CD14-positive monocyte (primary cell): ENCODE data around the gene GOLGA2. TPM values are rescaled to one million over a fixed set of nuclear protein-coding genes. Genes with fewer than 3 reads are reported as not detected.

Experiments
- DNase-seq, 3 donors: peaks; one replicate each; pipeline ENCODE4 v3.0.0-alpha.2; 2011 to 2022
- H2AFZ ChIP-seq: 2 replicates; pipeline ENCODE4 v1.6.0; 2012; ENCODE audit warnings: mild to moderate bottlenecking, low read depth, low read length, inconsistent platforms; ENCODE audit not compliant: insufficient read depth, poor library complexity, severe bottlenecking
- H3K27ac ChIP-seq, 2 donors: 1 replicate in 1 of 2; 2 replicates in 1 of 2; pipeline ENCODE4 v1.5.1; 2012 to 2013; ENCODE audit warnings: low read length in 2 of 2, control low read depth in 1 of 2, inconsistent platforms in 1 of 2, low read depth in 1 of 2, mild to moderate bottlenecking in 1 of 2
- H3K27me3 ChIP-seq, 2 donors: one replicate each; pipeline versions ENCODE4 v1.6.0 to v1.6.1; 2011 to 2013; ENCODE audit warnings: low read length in 2 of 2; ENCODE audit not compliant: control insufficient read depth in 2 of 2, insufficient read depth in 2 of 2
- H3K36me3 ChIP-seq, 2 donors: replicated peaks in 1 of 2; 1 replicate in 1 of 2; 2 replicates in 1 of 2; pipeline versions ENCODE4 v1.5.1 to v1.6.1; 2012 to 2013; ENCODE audit warnings: low read length in 2 of 2, control low read depth in 1 of 2, inconsistent platforms in 1 of 2, mild to moderate bottlenecking in 1 of 2; ENCODE audit not compliant: insufficient read depth in 2 of 2, control insufficient read depth in 1 of 2
- H3K4me1 ChIP-seq, 2 donors: 1 replicate in 1 of 2; 2 replicates in 1 of 2; pipeline versions ENCODE4 v1.5.1 to v1.6.1; 2012 to 2013; ENCODE audit warnings: low read length in 2 of 2, control low read depth in 1 of 2, inconsistent platforms in 1 of 2, mild to moderate bottlenecking in 1 of 2, moderate library complexity in 1 of 2; ENCODE audit not compliant: insufficient read depth in 2 of 2, control insufficient read depth in 1 of 2
- H3K4me2 ChIP-seq: replicated peaks from 2 replicates; pipeline ENCODE3; 2012; ENCODE audit warnings: low read length, moderate library complexity, mild to moderate bottlenecking; ENCODE audit not compliant: poor library complexity, severe bottlenecking; ENCODE audit errors: extremely low read depth
- H3K4me3 ChIP-seq, 3 experiments: fragments of 200-600 bp in 1 of 3; sonication (generic) in 1 of 3; replicated peaks in 1 of 3; 1 replicate in 2 of 3; 2 replicates in 1 of 3; pipeline ENCODE4 v1.5.1; 2011 to 2013; ENCODE audit warnings: low read length in 3 of 3, mild to moderate bottlenecking in 3 of 3, control low read depth in 2 of 3, low read depth in 2 of 3, inconsistent platforms in 1 of 3, moderate library complexity in 1 of 3
- H3K79me2 ChIP-seq: 2 replicates; pipeline ENCODE4 v1.6.0; 2012; ENCODE audit warnings: mild to moderate bottlenecking, control low read depth, inconsistent platforms, low read length, moderate library complexity; ENCODE audit not compliant: insufficient read depth
- H3K9ac ChIP-seq: 2 replicates; pipeline ENCODE4 v1.6.0; 2017; ENCODE audit warnings: low read length, mild to moderate bottlenecking; ENCODE audit not compliant: insufficient read depth, poor library complexity, severe bottlenecking
- H3K9me3 ChIP-seq, 2 donors: replicated peaks in 1 of 2; 1 replicate in 1 of 2; 2 replicates in 1 of 2; pipeline versions ENCODE4 v1.5.1 to v1.6.1; 2012 to 2013; ENCODE audit warnings: low read length in 2 of 2, control low read depth in 1 of 2; ENCODE audit not compliant: control insufficient read depth in 1 of 2, insufficient read depth in 1 of 2
- H4K20me1 ChIP-seq: 2 replicates; pipeline ENCODE4 v1.6.0; 2012; ENCODE audit warnings: mild to moderate bottlenecking, low read length, control low read depth, moderate library complexity; ENCODE audit not compliant: insufficient read depth
- H3K27ac Mint-ChIP-seq, 7 donors: one replicate each; pipeline ENCODE4 v1.8.0; 2020; ENCODE audit warnings: mild to moderate bottlenecking in 7 of 7, mixed read lengths in 7 of 7, moderate library complexity in 6 of 7, inconsistent platforms in 2 of 7
- H3K27me3 Mint-ChIP-seq, 3 donors: one replicate each; pipeline ENCODE4 v1.8.0; 2021 to 2022; ENCODE audit warnings: low read depth in 3 of 3, mild to moderate bottlenecking in 3 of 3, mixed read lengths in 3 of 3, moderate library complexity in 3 of 3, inconsistent platforms in 1 of 3
- H3K36me3 Mint-ChIP-seq, 2 donors: one replicate each; pipeline ENCODE4 v1.8.0; 2020; ENCODE audit warnings: mixed read lengths in 2 of 2, inconsistent platforms in 1 of 2, mild to moderate bottlenecking in 1 of 2
- H3K4me1 Mint-ChIP-seq: one replicate; pipeline ENCODE4 v1.8.0; 2020; ENCODE audit warnings: mild to moderate bottlenecking, mixed read lengths
- H3K4me3 Mint-ChIP-seq, 2 donors: one replicate each; pipeline ENCODE4 v1.8.0; 2020; ENCODE audit warnings: mild to moderate bottlenecking in 2 of 2, mixed read lengths in 2 of 2, moderate library complexity in 1 of 2
- H3K9me3 Mint-ChIP-seq, 7 donors: one replicate each; pipeline ENCODE4 v1.8.0; 2020 to 2022; ENCODE audit warnings: mixed read lengths in 7 of 7, mild to moderate bottlenecking in 6 of 7, moderate library complexity in 6 of 7, inconsistent platforms in 2 of 7
- WGBS: methylation state at CpG from one replicate; pipeline ENCODE4 v1.1.5; 2013; ENCODE audit warnings: missing lambda C conversion rate; ENCODE audit not compliant: insufficient coverage; 5-methylcytosine and 5-hydroxymethylcytosine counted together
- intact Hi-C, 2 donors: fragments of 100-400 bp; cut with micrococcal nuclease; formaldehyde crosslinking; loops; one replicate each; pipeline versions ENCODE4 v1.15.0 to v1.15.1; 2023
- polyA plus RNA-seq, 3 donors: library from polyadenylated mRNA; depleted of rRNA in 1 of 3; unstranded in 2 of 3; stranded (reverse) in 1 of 3; fragments of 300-500 nt in 2 of 3; fragments of >200 nt in 1 of 3; fragmentation: Illumina TruSeq in 2 of 3; gene quantifications; 1 replicate in 2 of 3; 2 replicates in 1 of 3; pipeline ENCODE4 v1.2.3, GENCODE V29; 2012 to 2021
- TF ChIP-seq, protein P1 (sequence below): fragments of 200-600 bp; IDR thresholded peaks from one replicate; pipeline ENCODE4 v1.8.0; 2022; ENCODE audit warnings: antibody characterized with exemption, mild to moderate bottlenecking

GOLGA2 gene
- polyA plus RNA-seq, 3 donors: 2.9 to 34.2 (median 4.6) TPM

DNA sequence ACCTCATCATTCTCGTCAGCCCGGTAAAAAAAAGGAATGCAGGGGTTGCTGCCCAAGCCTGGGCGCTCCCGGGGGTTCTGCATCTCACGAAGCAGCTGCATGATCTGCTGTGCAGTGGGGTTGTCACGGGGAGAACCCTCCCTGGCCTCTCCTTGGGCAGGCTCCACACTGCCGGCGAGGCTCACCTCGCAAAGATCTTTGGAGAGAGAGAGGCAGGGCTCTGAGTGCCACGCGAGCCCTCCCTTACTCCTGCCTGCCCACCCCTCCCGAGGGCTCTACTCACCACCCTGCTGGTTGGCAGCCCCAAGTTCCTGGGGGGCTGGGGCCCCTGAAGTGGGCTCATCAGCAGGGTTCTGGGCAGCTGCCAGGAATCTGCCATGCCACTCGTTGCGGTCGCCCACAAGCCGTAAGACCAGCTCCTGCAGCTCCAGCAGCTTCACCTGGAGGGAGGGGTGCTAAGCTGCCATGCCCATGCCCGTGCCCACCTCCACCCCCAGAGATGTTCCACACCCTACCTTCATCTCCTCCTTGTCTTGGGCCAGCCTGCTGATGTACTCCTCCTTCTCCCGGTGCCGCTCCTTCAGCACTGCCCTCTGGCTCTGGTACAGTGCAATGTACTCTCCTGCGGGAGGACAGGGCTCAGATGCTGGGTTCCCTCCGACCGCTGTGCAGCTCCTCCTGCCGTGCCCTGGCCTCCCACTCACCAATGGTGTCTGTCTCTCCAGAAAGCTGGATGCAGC is 18.6 kb downstream of the GOLGA2 start:
- H3K27ac ChIP-seq: no peak overlapping the region
- H3K4me2 ChIP-seq: no peak overlapping the region
- no peaks in the 10 kb centered on the region for H3K79me2 ChIP-seq
- Mint-ChIP-seq H3K9me3 (no peaks in the 10 kb centered on the region), H3K27me3 (peaks cover 0 to 5% (median 0%) of the 10 kb centered on the region in 3 donors), H3K36me3 (peaks cover 46 to 63% of the 10 kb centered on the region in 2 donors), H3K27ac (peak overlapping the region in 2 of 7 donors; percentile 2 to 46), H3K4me1 (no peaks in the 10 kb centered on the region), H3K4me3 (no peak overlapping the region)
- peaks cover 54 to 56% of the 10 kb centered on the region in 2 donors for H3K36me3 ChIP-seq
- no peaks in the 10 kb centered on the region for H3K9me3 ChIP-seq
- no peak overlapping the region for H2AFZ ChIP-seq
- no peaks in the 10 kb centered on the region for H3K4me1 ChIP-seq
- TF ChIP-seq, protein P1, sequence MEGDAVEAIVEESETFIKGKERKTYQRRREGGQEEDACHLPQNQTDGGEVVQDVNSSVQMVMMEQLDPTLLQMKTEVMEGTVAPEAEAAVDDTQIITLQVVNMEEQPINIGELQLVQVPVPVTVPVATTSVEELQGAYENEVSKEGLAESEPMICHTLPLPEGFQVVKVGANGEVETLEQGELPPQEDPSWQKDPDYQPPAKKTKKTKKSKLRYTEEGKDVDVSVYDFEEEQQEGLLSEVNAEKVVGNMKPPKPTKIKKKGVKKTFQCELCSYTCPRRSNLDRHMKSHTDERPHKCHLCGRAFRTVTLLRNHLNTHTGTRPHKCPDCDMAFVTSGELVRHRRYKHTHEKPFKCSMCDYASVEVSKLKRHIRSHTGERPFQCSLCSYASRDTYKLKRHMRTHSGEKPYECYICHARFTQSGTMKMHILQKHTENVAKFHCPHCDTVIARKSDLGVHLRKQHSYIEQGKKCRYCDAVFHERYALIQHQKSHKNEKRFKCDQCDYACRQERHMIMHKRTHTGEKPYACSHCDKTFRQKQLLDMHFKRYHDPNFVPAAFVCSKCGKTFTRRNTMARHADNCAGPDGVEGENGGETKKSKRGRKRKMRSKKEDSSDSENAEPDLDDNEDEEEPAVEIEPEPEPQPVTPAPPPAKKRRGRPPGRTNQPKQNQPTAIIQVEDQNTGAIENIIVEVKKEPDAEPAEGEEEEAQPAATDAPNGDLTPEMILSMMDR: no peak
- DNase-seq: no peak
- intact Hi-C loops: no loop called here
- no peaks in the 10 kb centered on the region for H3K27me3 ChIP-seq
- H3K9ac ChIP-seq: no peak overlapping the region
- 91% methylated on average over 18 of the region's 23 CpGs for WGBS
- H4K20me1 ChIP-seq: no peaks in the 10 kb centered on the region
- H3K4me3 ChIP-seq: no peak overlapping the region

DNA sequence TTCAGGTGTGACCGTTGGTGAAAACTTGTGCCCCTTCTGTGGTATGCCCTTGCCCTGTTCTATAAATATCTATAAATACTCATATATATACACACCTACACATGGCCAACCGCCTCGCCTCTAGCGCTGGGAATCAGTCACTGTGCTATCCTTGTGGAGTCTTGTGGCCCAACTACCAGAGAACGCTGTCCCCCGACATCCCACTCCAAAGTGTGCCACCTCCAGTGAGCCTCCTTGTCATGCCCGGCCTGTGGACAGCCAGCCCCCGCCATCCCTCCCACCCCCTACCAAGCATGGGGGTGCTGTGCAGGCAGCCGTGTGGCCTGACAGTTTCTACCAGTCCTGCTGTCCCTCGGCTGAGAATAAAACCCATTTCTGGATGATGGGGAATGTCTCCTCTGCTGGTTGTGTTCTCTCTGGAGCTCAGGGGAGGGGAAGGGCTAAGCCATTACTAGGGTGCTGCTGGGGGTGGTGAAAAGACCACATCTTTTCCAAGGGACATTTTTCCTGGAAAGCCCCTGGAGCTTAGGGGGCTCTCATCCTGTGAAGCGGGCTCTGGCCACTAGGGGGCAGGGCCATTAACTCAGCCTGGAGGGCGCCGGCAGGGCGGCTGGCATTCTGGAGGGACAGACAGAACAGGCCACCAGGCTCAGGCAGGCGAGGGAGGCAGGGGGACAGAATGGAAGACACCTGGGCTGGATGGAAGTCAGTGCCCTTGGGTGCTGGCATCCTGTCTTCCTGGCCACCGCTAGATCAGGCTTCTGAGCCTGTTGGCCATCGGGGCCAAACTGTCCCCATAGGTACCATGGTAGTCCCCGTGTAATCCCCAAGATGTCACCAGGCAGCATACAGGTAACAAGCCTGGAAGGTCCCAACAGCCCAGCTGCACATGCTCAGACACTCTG is 20.7 kb downstream of the GOLGA2 start:
- DNase-seq: peak in 2 of 3 donors; percentile 48 to 49
- Histone ChIP-seq H3K4me3 (no peak overlapping the region), H2AFZ (no peak overlapping the region), H3K36me3 (peaks cover 34% of the 10 kb centered on the region in 2 donors), H4K20me1 (no peaks in the 10 kb centered on the region), H3K27ac (no peak overlapping the region), H3K9ac (no peak overlapping the region), H3K9me3 (no peaks in the 10 kb centered on the region), H3K4me1 (peaks cover 9 to 15% of the 10 kb centered on the region in 2 donors), H3K4me2 (no peak overlapping the region), H3K27me3 (peaks cover 0 to 8% of the 10 kb centered on the region in 2 donors), H3K79me2 (no peaks in the 10 kb centered on the region)
- Mint-ChIP-seq H3K4me3 (no peak overlapping the region), H3K27ac (peak overlapping the region in 1 of 7 donors; percentile 77), H3K36me3 (peaks cover 27 to 44% of the 10 kb centered on the region in 2 donors), H3K4me1 (peaks cover 9% of the 10 kb centered on the region), H3K9me3 (peaks cover 0 to 3% (median 0%) of the 10 kb centered on the region in 7 donors), H3K27me3 (peaks cover 6 to 21% (median 10%) of the 10 kb centered on the region in 3 donors)
- intact Hi-C loops: no loop called here
- 81% methylated on average over 9 of the region's 18 CpGs for WGBS
- TF ChIP-seq, protein P1: peak; percentile 86
